Keratinocyte (primary cell): ENCODE measurements around the gene ADAMTS2. TPM values are rescaled to one million over a fixed set of nuclear protein-coding genes. Genes with fewer than 3 reads are reported as not detected.

Experiments
- DNase-seq: peaks from one replicate; pipeline ENCODE4 v3.0.0-alpha.2; 2011; ENCODE audit warnings: low read depth, missing footprints, low spot score
- FAIRE-seq: peaks from 2 replicates; lab custom pipeline; 2011; peaks lifted over from hg19 to GRCh38; lab: Jason Lieb, UNC
- H2AFZ ChIP-seq: 2 replicates; pipeline ENCODE4 v1.6.0; 2012; ENCODE audit warnings: low read length, control low read depth, inconsistent platforms; ENCODE audit not compliant: control insufficient read depth
- H3K27ac ChIP-seq: 2 replicates; pipeline ENCODE4 v1.5.1; 2011; ENCODE audit warnings: low read length; ENCODE audit not compliant: control insufficient read depth, insufficient read depth
- H3K27me3 ChIP-seq: 3 replicates; pipeline ENCODE4 v1.6.0; 2011; ENCODE audit warnings: low read length; ENCODE audit not compliant: control insufficient read depth, insufficient read depth; ENCODE audit errors: extremely low read depth
- H3K36me3 ChIP-seq, 2 experiments: 2 replicates in 1 of 2; 3 replicates in 1 of 2; pipeline ENCODE4 v1.5.1; 2011; ENCODE audit warnings: low read length in 2 of 2, mild to moderate bottlenecking in 1 of 2; ENCODE audit not compliant: control insufficient read depth in 2 of 2, insufficient read depth in 2 of 2; ENCODE audit errors: extremely low read depth in 1 of 2
- H3K4me1 ChIP-seq: 3 replicates; pipeline ENCODE4 v1.5.1; 2011; ENCODE audit warnings: low read length; ENCODE audit not compliant: control insufficient read depth, insufficient read depth; ENCODE audit errors: extremely low read depth
- H3K4me2 ChIP-seq: 3 replicates; pipeline ENCODE4 v1.6.0; 2011; ENCODE audit warnings: low read depth, low read length; ENCODE audit not compliant: control insufficient read depth, insufficient read depth; ENCODE audit errors: extremely low read depth
- H3K4me3 ChIP-seq, 3 experiments: fragments of 200-600 bp in 1 of 3; sonication (generic) in 1 of 3; 2 replicates in 2 of 3; 3 replicates in 1 of 3; pipeline ENCODE4 v1.5.1; 2011 to 2016; ENCODE audit warnings: low read length in 3 of 3, mild to moderate bottlenecking in 3 of 3, control low read depth in 2 of 3, inconsistent platforms in 1 of 3, low read depth in 1 of 3, mixed read lengths in 1 of 3, mixed run types in 1 of 3, moderate library complexity in 1 of 3; ENCODE audit not compliant: control insufficient read depth in 2 of 3, insufficient read depth in 2 of 3; ENCODE audit errors: extremely low read depth in 1 of 3
- H3K79me2 ChIP-seq: 2 replicates; pipeline ENCODE4 v1.6.0; 2012; ENCODE audit warnings: low read length; ENCODE audit not compliant: control insufficient read depth, insufficient read depth
- H3K9ac ChIP-seq: 3 replicates; pipeline ENCODE4 v1.6.0; 2011; ENCODE audit warnings: low read length; ENCODE audit not compliant: control insufficient read depth, insufficient read depth; ENCODE audit errors: extremely low read depth
- H3K9me1 ChIP-seq: 3 replicates; pipeline ENCODE4 v1.6.0; 2011; ENCODE audit warnings: low read length; ENCODE audit not compliant: control insufficient read depth, insufficient read depth; ENCODE audit errors: extremely low read depth
- H3K9me3 ChIP-seq: 2 replicates; pipeline ENCODE4 v1.5.1; 2012; ENCODE audit warnings: low read depth, low read length; ENCODE audit not compliant: control insufficient read depth
- H4K20me1 ChIP-seq: 3 replicates; pipeline ENCODE4 v1.6.0; 2011; ENCODE audit warnings: low read length; ENCODE audit not compliant: control insufficient read depth, insufficient read depth; ENCODE audit errors: extremely low read depth
- EZH2 ChIP-seq: IDR thresholded peaks from one replicate; pipeline ENCODE4 v1.6.1; 2012; ENCODE audit warnings: inconsistent platforms, mild to moderate bottlenecking, low read length, moderate library complexity
- dilution Hi-C: fragments of 300-500 bp; cut with MboI; formaldehyde crosslinking; loops from one replicate; pipeline ENCODE4 v1.7.0; 2020; ENCODE audit warnings: low sequenced_read_pairs; ENCODE audit not compliant: extremely low pct_ligation_motif_present
- polyA plus RNA-seq, 5 experiments: library from polyadenylated mRNA; depleted of rRNA in 3 of 5; stranded (reverse) in 3 of 5; stranded (forward) in 1 of 5; unstranded in 1 of 5; fragments of >200 nt; gene quantifications; 1 replicate in 1 of 5; 2 replicates in 3 of 5; 3 replicates in 1 of 5; pipeline versions ENCODE4 v1.2.1 to v1.2.3, GENCODE V29; 2011 to 2012; ENCODE audit warnings: missing spikeins in 2 of 5, low read depth in 1 of 5, low replicate concordance in 1 of 5
- TF ChIP-seq, protein P1 (sequence below), 3 experiments: IDR thresholded peaks in 1 of 3; conservative IDR thresholded peaks in 1 of 3; optimal IDR thresholded peaks in 1 of 3; 2 replicates in 2 of 3; 3 replicates in 1 of 3; pipeline versions ENCODE3 to v1.5.1; 2011; ENCODE audit warnings: low read length in 3 of 3, mild to moderate bottlenecking in 3 of 3, moderate library complexity in 2 of 3, control low read depth in 1 of 3, inconsistent platforms in 1 of 3; ENCODE audit not compliant: insufficient read depth in 2 of 3; ENCODE audit errors: extremely low read depth in 1 of 3

ADAMTS2 gene
- polyA plus RNA-seq, 1 donor (not counting 4 experiments of a cell fraction or from before 2014, with no cell fraction given) = not detected

DNA sequence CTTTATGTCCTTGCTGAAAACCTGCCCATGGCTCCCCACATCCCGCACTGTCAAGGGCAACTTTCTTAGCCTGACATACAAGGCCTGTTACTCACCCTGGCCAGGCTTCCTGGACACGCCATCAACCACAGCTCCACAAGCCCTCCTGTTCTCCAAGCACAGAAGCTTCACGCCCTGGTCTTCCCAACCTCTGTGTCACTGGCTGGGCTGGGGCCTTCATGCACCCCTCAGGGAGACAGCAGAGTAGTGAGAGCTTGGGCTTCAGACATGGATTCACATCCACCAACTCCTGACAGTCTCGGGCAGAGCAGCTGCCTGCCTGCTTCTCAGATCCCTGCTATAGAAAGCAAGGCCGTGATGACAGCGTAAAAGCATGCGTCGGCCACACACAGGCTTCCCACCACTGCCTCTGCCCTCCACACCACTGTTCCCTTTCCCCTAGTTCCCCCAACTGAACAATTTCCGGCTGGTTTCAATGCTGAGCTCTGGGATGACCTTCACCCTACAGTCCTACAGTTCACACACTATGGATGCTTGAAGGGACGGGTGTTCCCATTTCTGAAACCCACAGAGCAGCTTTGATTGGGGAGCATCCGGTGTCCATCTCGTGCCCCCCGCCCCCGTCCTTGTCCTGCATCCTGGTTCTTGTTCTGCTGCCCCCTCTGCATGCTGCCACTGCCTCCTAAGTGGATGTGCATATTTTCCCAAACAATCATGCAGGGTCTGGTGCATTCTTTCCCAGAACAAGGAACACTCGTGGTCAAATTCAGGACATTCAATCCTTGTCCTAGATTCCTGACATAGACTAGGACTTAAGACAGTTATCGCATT lies 33.4 kb upstream of the ADAMTS2 start:
- FAIRE-seq = no peak
- Histone ChIP-seq H3K79me2 (no peaks in the 10 kb centered on the region), H3K4me2 (no peak overlapping the region)

DNA sequence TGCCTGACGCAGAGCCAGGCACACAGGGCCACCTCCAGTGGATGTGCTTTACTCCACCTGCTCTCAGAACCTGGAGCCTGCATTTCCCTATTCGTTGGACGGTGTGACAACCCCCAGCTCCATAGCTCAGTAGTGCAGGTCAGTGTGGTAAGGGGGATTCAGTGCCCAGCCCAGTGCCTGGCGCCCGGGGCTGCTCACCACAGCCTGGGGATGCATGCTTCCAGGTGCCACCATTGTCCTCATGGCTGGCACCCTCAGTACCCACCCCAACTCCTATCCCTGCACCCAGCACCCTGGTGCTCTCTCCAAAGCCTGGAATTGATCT lies 32.8 kb upstream of the ADAMTS2 start:
- Histone ChIP-seq H3K27me3 (no peaks in the 10 kb centered on the region), H3K4me2 (no peak overlapping the region), H3K36me3 (no peaks in the 10 kb centered on the region), H3K27ac (no peak overlapping the region), H3K4me3 (no peak overlapping the region), H3K4me1 (no peaks in the 10 kb centered on the region), H2AFZ (no peak overlapping the region), H3K9me1 (no peaks in the 10 kb centered on the region), H3K79me2 (no peaks in the 10 kb centered on the region), H3K9ac (no peak overlapping the region), H3K9me3 (peaks cover 18% of the 10 kb centered on the region), H4K20me1 (no peaks in the 10 kb centered on the region)
- FAIRE-seq (no peak), DNase-seq (no peak)
- dilution Hi-C loops = no loop called here
- TF ChIP-seq, protein P1, sequence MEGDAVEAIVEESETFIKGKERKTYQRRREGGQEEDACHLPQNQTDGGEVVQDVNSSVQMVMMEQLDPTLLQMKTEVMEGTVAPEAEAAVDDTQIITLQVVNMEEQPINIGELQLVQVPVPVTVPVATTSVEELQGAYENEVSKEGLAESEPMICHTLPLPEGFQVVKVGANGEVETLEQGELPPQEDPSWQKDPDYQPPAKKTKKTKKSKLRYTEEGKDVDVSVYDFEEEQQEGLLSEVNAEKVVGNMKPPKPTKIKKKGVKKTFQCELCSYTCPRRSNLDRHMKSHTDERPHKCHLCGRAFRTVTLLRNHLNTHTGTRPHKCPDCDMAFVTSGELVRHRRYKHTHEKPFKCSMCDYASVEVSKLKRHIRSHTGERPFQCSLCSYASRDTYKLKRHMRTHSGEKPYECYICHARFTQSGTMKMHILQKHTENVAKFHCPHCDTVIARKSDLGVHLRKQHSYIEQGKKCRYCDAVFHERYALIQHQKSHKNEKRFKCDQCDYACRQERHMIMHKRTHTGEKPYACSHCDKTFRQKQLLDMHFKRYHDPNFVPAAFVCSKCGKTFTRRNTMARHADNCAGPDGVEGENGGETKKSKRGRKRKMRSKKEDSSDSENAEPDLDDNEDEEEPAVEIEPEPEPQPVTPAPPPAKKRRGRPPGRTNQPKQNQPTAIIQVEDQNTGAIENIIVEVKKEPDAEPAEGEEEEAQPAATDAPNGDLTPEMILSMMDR (optimal IDR thresholded peaks at IDR 0.05 in 1 of 3, IDR thresholded peaks at IDR 0.05 in 1 of 3, conservative IDR thresholded peaks at IDR 0.05 in 1 of 3; ENCODE audit: extremely low read depth in 1 of 3, insufficient read depth in 2 of 3, low read length in 3 of 3) = no peak
- TF ChIP-seq EZH2 = no peak

More for the DNA sequence above, 33.4 kb upstream of the ADAMTS2 start:
- H3K9ac ChIP-seq = no peak overlapping the region
- H3K4me1 ChIP-seq = no peaks in the 10 kb centered on the region
- no peak for DNase-seq
- no peak overlapping the region for H3K27ac ChIP-seq
- H3K9me1 ChIP-seq = no peaks in the 10 kb centered on the region
- H3K36me3 ChIP-seq = no peaks in the 10 kb centered on the region
- no peak for TF ChIP-seq EZH2
- TF ChIP-seq, protein P1 (optimal IDR thresholded peaks at IDR 0.05 in 1 of 3, IDR thresholded peaks at IDR 0.05 in 1 of 3, conservative IDR thresholded peaks at IDR 0.05 in 1 of 3; ENCODE audit: extremely low read depth in 1 of 3, insufficient read depth in 2 of 3, low read length in 3 of 3) = no peak
- peaks cover 18% of the 10 kb centered on the region for H3K9me3 ChIP-seq
- H3K4me3 ChIP-seq = no peak overlapping the region
- no peaks in the 10 kb centered on the region for H4K20me1 ChIP-seq
- no peak overlapping the region for H2AFZ ChIP-seq
- dilution Hi-C loops = no loop called here
- H3K27me3 ChIP-seq = no peaks in the 10 kb centered on the region
